NCI-H2227 (cell line): ENCODE data around the gene RHBDF2.

Experiments
- DNase-seq: peaks from one replicate; lab custom pipeline; 2025; ENCODE audit not compliant: unreplicated experiment; lab: John Stamatoyannopoulos, UW

Gene RHBDF2

DNA sequence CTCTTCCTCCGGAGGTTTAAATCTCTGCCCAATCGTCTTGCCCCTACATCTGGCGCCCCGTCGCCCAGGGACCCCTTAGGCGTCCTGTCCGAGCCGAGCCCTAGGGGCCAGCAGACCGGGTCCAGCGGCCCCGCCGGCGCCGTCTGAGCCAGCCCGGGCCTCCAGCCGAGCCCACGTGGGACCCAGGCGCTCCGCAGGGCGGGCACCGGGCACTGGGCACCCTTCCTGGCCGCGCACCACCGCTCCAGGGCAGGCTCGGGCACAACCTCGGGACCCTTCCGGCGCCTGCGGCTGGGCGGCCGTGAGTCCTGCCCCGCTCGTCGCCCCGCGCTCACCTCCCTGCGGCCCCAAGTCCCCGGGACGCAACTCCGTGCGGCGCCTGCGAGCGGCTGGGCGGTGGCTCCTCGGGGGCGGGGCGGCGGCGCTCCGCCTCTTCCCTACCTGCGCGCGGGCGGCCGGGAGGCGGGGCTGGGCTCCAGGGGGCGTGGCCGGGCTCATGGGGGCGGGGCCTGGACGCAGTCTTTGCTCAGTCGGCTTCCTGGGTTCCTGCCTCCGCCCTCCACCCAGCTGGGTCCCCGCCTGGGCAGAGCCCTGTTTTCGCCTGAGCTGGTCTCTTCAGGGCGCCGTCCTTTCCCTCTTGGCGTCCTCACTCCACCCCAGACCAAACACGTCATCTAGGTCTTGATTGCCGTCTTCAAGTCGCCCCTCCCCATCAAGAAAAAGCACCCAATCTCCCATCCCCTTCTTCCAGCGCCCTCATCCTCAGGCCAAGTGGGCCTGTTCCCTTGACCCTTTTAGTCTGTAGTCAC, at the start of gene RHBDF2:
Gene RHBDF2, minus strand, starts transcription at position 406 of the 809 bp plus-strand sequence. CDS start 19,899 bp downstream, outside the sequence.
- peak; percentile 81 for DNase-seq

DNA sequence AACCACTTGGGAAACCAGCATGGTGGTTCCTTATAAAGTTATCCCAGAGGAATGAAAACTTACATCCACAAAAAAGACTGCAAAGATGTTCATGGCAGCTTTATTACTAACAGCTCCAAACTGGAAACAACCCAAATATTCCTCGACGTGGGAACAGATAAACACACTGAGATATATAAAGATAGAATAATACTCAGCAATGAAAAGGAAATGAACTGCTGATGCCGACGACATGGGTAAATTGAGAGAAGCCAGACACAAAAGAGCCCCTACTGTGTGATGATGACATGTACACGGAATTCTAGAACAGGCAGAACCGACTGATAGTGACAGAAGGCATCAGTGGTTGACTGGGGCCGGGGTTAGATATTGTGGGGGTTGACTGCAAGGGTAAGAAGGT, 48.3 kb upstream of the RHBDF2 start:
- no peak for DNase-seq

DNA sequence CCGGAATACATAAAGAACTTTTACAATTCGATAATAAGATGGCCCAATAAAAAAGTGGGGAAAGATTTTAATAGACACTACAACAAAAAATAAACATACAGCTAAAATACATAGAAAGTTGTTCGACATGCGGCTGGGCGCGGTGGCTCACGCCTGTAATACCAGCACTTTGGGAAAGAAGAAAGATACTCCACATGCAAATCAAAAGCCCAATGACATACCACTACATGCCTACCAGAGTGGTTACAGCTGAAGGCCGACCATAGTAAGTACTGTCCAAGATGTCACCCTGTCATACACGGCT, 47.9 kb upstream of the RHBDF2 start:
- no peak for DNase-seq

- no peak for DNase-seq
These were observed 47.4 kb upstream of the RHBDF2 start for GRCh38 chr17:76548378-76549214.

- no peak for DNase-seq
These were observed 46.5 kb upstream of the RHBDF2 start for GRCh38 chr17:76547642-76548202.

- DNase-seq = peak; percentile 74
These were observed 46.0 kb upstream of the RHBDF2 start for GRCh38 chr17:76547183-76547641.

- no peak for DNase-seq
These were observed 45.4 kb upstream of the RHBDF2 start for GRCh38 chr17:76546556-76547182.

DNA sequence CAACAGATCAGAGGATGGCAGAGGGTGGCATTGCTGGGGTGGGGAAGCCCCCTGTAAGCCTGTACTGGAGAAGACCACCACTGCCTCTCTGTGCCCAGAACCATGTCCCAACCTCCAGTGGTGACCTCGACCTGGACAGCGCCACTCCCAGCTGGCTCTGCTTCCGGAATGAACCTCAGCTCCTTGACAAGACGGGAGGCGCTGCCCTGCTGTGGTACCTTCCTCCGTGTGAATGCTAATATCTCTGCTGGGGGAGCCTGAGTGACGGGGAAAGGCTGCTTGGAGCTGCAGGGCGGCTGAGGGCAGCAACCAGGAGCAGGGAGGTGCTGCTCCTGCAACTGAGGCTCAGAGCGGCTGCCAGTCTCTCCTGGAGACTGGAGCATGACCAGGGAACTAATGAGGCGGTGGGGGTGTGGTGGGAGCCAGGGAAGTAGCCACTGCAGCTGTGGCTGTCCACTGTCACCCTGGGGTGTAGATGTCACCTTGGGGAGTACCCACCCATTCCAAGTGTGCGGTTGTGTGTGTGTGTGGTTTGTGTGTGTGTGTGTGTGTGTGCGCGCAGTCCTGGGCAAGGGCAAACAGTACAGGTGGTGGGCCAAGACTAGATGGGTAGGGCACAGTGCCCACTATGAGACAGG, 44.8 kb upstream of the RHBDF2 start:
- no peak for DNase-seq

DNA sequence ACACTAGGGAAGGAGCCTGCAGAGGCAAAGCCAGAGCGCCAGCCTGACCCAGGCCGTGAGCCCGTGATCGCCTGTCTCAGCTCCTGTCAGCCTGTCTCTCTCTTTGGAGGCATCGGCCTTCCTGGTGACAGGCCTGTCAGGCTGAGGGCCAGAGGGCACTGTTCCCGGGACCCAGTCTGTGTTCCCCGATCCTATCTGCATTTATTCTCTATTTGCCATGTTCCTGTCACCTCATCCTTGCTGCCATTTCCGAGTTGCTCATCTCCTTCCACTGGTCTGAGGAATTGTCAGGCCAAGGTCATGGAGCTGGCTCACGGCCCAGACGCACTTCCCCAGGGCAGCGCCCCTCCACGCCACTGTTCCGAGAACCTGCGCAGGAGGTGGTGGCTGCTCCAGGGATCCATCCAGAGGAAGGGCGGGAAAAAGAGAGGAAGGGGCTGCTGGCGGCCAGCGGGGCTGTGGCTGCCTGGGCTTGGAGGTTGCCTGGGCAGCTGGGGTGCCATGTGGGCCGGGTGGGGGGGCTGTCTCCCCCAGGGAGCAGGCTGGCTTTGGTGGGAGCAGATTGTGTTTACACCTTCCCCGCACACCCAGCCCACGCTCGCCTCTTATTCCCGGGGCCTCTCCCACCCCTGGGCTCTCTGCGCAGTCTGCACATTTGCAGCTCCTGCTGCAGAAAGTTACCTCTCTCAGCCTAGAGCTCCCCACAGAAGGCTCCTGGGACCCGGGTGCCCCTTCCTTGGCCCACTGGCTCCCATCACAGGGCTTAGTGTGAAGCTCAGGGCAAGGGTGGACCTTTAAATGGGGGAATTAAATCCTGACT, 43.5 kb upstream of the RHBDF2 start:
- no peak for DNase-seq

- DNase-seq = peak; percentile 63
These were observed 42.8 kb upstream of the RHBDF2 start for GRCh38 chr17:76543826-76544545.

- DNase-seq = no peak
These were observed 42.2 kb upstream of the RHBDF2 start for GRCh38 chr17:76543482-76543825.

DNA sequence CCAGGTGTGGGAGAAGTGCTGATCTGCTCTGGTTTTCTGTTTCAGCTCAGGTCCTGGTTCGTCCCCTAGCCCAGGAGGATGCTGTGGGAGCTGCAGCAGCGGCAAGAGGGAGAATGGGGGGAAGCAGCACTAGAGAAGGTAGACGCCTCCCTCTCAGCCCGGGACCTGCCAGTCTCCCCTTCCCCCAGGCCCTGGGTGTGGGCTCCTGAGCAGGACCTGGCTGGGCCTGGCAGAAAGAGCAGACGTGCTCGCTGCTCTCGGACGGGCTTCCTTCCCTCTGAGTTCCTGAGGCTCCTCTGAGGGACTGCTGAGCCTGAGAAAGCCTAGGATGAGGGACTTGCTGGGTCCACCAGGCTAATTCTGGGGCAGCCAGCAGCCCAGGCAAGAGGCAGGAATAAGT, 41.8 kb upstream of the RHBDF2 start:
- DNase-seq = no peak

DNA sequence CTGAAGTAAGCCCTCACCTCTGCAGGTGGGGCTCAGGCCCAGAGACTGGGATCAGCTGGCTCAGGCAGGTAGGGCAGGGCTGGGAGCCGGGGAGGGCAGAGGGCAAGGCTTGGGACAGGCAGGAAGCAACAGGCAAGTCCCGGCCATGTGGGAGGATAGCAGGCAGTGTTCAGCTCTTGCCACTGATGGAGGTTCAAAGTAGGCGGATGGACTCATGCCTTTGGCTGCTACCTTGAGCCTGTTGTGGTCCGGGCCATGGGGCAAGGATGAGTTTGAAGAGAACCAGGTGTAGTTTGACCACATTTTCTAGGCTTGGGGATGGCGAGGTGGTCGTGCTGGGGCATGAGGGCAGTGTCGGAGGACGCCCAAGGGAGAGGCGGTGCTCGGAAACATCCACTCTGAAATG, 41.3 kb upstream of the RHBDF2 start:
- DNase-seq = no peak

- DNase-seq = no peak
These were observed 40.7 kb upstream of the RHBDF2 start for GRCh38 chr17:76541739-76542454.

DNA sequence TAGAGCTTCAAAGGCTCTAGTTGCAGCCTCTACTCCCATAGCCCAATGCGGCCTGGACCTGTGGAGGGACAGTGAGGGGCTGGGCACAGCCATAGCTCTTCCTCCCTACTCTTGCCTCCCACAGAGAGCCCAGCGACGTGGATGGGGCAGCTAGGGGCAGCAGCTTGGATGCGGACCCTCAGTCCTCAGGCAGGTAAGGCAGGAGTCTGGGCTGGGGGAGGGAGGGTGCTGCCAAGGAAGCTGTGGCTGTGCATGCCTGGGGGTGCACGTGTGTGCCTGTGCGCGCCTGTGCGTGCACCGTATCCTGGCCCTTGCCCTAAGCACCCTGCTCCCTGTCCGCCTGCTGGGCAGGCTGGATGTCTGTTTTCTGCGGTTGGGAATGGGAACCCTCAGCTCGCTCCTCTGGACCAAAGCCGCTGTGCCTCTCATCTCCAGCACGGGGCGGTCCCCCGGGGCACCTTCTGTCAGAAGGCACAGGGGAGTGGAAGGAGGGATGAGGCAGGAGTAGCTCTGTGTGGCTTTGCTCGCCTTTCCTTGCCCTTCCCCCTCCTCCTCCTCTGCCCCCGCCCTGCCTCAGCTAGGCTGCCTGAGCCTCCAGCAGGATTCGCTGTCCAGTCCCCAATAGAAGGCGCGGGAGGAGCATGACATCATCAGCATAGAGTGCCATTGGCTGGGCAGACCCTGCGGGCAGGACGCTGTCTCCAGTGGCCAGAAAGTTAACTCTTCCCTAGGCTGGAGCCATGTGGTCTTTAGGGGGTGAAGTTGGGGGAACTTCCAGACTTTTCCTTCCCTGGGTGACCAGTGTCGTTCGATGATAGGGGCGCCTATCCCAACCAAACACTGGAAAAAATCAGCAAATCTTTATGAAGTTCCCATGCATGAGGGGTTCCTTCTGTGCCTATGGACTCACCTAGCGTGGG, 39.4 kb upstream of the RHBDF2 start:
- peak; percentile 94 for DNase-seq

- no peak for DNase-seq
These were observed 38.5 kb upstream of the RHBDF2 start, which contains the start of gene PRCD for GRCh38 chr17:76539631-76540271. TSS of gene PRCD (plus strand) at chr17:76540044. CDS start at chr17:76540142, 98 bp downstream.

- no peak for DNase-seq
These were observed 37.8 kb upstream of the RHBDF2 start for GRCh38 chr17:76538941-76539570.
